Measurements from ENCODE around the gene HACD4.

- TF ChIP-seq CTCF (IDR thresholded peaks at IDR 0.05; ENCODE audit: low read length) = no peak
- no peak for TF ChIP-seq EZH2 (optimal IDR thresholded peaks at IDR 0.05; ENCODE audit: low read depth, low read length)
- TF ChIP-seq EZH2phosphoT487 (IDR thresholded peaks at IDR 0.05; ENCODE audit: low read length) = no peak
Measured at GRCh38 chr9:21060919-21061561, 29.6 kb upstream of the HACD4 start.

All from MM.1S (cell line).